MV-4-11 (cell line): ENCODE data around the gene ZNF318.
A peak's percentile ranks its signal among the peaks of the same experiment; 100 is the strongest.
"Not testable (repeated sequence)": the region's sequence is repeated elsewhere in the genome, so short reads cannot be mapped to it uniquely, and the experiment has no call there.

ENCODE experiments used
- DNase-seq: peaks from one replicate; lab custom pipeline; 2025; lab: John Stamatoyannopoulos, UW

The ZNF318 gene, protein sequence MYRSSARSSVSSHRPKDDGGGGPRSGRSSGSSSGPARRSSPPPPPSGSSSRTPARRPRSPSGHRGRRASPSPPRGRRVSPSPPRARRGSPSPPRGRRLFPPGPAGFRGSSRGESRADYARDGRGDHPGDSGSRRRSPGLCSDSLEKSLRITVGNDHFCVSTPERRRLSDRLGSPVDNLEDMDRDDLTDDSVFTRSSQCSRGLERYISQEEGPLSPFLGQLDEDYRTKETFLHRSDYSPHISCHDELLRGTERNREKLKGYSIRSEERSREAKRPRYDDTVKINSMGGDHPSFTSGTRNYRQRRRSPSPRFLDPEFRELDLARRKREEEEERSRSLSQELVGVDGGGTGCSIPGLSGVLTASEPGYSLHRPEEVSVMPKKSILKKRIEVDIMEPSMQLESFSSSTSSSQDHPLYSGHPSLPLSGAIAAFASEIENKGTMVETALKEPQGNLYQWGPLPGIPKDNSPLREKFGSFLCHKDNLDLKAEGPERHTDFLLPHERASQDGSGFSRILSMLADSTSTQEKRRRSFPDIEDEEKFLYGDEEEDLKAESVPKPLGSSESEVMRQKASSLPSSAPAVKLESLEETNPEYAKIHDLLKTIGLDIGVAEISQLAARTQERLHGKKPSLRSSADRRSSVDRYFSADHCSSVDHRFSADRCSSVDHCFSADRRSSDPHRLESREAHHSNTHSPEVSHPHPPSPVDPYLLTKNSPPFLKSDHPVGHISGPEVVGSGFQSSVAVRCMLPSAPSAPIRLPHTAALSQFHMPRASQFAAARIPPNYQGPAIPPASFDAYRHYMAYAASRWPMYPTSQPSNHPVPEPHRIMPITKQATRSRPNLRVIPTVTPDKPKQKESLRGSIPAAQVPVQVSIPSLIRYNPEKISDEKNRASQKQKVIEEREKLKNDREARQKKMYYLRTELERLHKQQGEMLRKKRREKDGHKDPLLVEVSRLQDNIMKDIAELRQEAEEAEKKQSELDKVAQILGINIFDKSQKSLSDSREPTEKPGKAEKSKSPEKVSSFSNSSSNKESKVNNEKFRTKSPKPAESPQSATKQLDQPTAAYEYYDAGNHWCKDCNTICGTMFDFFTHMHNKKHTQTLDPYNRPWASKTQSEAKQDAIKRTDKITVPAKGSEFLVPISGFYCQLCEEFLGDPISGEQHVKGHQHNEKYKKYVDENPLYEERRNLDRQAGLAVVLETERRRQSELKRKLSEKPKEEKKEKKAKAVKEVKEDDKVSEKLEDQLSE (N-terminal part only)

GRCh38 chr6:43369174-43370002, at the start of gene ZNF318:
ZNF318 (minus strand) TSS chr6:43369647; CDS start chr6:43369365, 282 bp downstream.
- DNase-seq, result peak; percentile 95

- no peak for DNase-seq
Measured at GRCh38 chr6:43416935-43417334, 47.5 kb upstream of the ZNF318 start.

GRCh38 chr6:43415275-43415674, 45.8 kb upstream of the ZNF318 start:
- not testable (repeated sequence) for DNase-seq

DNA sequence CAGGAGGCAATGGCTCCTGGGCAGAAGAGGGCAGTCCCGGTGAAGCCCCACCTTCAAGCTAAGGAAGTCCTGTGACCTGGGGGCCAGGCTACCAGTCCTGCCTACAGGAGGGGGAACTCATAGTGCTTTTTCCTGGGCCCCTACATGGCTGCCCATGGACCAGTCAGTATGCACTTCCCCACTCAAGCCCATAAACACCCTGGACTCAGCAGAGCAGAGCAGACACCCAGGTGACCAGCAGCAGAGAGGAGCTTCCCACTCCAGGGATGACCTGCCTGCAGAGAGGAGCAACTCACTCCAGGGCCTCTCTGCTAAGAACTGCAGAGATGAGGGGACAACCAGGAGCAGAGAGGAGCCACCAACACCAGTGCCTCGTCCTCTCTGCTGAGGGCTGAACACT, 43.6 kb upstream of the ZNF318 start:
- DNase-seq, result no peak

DNA sequence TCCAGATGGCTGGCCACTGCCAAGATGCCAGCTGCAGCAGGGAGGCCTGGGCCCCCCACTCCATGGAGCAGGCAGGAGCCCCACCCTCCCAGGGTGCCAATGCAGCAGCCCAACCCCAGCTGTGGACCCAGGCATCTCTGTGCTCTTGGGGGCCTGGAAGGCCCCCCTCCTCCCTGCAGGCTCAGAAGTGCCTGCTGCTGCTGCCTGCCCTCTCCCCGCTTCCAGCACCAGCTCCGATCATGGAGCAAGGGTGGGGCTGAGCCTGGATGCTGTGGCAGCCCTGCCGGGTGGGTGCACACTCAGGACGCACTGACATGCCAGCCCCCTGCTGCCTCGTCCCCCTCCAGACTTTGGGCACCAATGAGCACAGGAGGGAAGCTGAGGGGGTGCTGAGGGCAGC, 43.1 kb upstream of the ZNF318 start:
- DNase-seq, result no peak

GRCh38 chr6:43410776-43411175, 41.3 kb upstream of the ZNF318 start:
- DNase-seq, result not testable (repeated sequence)

GRCh38 chr6:43408259-43408658, 38.8 kb upstream of the ZNF318 start:
- no peak for DNase-seq

DNA sequence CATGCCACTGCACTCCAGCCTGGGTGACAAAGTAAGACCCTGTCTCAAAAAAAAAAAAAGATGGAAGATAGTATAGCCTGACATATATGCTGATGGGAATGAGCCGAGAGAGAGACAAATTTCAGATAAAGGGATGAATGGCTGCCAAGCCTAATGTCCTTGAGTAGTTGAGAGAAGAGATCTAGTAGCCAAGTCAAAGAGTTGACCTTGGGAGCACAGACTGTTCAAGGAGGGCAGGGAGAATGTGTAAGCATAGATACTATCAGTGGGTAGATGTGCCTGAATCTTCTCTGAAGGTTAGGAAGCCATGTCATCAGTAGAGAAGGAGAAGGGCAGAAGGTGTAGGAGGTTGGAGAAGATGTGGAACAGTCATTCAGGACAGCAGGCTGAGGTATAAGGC, 37.8 kb upstream of the ZNF318 start:
- DNase-seq, result no peak

DNA sequence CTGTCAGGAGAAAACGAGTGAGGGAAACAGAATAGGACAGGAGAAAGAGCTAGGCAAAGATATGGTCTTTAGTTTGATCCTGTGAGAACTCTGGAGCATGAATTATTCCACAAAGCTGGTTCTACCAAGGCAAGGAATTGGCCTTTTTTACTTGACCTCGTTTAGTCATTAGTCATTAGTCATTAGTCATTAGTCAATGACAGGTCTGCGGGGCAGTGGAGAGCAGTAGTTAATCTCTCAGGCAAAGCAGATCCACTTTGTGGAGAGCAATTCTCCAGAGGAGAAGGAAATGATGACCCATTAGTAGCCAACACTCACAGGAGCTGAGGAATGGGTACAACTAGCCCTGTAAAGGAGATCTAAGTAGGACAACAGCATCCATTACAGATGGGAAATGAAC, 35.9 kb upstream of the ZNF318 start:
- DNase-seq, result no peak

DNA sequence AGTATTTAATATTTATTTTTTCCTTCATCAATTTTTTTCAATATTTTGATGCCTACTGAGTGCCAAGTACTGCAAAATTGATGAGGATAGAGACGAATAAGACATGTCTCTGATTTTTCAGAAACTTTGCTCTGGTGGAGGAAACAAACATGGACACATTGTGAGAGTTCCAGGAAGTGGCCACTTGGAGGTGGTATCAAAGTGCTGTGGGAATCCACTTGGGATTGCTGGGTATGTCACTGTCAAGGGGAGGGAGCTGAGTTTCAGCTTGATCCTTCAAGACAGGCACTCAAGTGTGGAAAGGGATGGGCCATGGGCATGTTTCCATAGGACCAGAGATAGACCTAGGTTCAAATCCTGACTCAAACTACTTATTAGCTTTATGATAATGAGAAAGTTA, 33.4 kb upstream of the ZNF318 start:
- no peak for DNase-seq

- DNase-seq, result no peak
Measured at GRCh38 chr6:43401730-43402129, 32.3 kb upstream of the ZNF318 start.

GRCh38 chr6:43399932-43400487, 30.6 kb upstream of the ZNF318 start:
- no peak for DNase-seq

- no peak for DNase-seq
Measured at GRCh38 chr6:43396408-43397149, 27.1 kb upstream of the ZNF318 start.

DNA sequence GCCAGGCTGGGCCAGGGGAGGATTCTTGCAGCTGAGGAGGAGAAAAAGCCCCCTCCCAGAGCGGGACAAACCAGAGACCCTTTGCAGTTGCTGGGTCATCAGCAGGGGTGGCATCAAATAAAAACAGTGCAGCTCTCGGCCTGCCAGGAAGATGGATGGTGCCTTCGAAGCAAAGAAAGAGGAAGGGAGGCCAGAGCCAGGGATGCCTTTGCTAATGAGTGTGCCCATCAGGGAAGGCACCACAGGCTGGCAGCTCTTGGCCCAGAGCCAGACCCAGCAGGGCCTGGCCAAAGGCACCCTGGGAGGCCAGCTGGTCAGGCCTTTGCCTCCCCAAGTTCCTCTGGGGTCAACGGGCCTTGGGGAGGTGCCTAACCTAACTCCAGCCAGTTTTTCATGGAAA, 26.3 kb upstream of the ZNF318 start:
- DNase-seq, result no peak

DNA sequence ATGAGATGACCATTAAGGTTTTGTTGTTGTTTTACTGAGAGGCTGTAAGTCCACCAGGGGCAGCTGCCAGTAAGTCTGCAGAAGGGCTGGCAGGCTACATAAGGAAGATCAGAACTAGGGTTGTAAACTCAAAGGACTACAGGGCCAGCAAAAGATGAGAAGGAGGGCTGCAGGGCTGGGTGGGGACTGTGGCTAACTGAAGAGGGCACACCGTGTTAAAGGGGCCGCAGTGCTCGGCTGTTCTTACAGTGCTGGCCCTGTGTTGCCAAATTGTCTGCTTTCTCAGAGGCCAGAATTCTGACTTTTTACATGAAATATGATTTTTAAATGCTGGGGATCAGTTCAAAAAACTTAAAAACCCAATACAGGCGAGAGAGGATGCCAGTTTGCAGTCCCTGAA, 25.5 kb upstream of the ZNF318 start:
- DNase-seq, result no peak

DNA sequence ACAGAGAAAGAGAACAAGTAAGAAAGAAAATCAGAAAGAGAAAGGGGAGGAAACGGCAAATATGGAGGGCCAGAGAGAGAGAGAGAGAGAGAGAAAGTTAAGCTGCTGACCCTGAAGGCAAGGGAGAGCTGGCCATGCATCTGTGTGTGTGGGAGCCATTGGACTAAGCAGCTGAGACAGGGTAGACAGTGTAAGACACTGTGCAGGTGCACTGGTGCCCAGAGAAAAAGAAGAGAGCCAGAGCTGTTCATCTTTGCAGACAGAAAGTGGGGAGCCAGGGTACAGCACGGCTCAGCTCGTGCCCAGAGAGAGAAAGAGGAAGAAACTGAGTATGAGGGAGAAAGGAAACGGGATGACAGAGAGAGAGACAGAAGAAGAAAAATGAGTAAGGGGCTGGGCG, 24.2 kb upstream of the ZNF318 start:
- peak; percentile 29 for DNase-seq

GRCh38 chr6:43393133-43393532, 23.7 kb upstream of the ZNF318 start:
- not testable (repeated sequence) for DNase-seq

DNA sequence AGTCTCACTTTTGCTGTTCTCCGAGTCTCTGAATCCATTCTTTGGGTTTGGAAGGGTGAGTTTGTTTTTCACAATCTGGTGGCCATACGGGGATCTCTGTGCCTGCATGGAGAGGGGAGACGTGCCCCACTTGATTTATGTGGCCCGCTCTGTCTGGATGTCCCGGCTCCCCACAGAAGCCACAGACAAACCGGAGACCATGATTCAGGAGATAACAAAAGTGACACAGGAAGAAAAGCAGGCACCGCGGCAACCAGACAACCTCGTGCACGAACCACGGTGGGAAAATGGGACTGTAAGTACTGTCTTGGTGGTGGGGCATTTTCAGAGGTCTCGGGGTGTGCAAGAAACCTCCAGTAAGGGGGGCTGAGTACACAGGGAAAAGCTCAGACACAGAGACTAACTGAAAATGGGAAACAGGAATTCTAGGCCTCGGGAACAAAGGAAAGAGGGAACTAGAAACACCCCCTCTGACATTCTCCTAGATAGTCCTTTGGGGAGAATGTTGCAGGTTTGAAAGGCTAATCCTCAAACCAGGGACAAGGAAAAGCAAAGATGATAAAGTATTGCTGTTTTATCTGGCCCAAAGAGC, 22.1 kb upstream of the ZNF318 start:
- DNase-seq, result peak; percentile 47

DNA sequence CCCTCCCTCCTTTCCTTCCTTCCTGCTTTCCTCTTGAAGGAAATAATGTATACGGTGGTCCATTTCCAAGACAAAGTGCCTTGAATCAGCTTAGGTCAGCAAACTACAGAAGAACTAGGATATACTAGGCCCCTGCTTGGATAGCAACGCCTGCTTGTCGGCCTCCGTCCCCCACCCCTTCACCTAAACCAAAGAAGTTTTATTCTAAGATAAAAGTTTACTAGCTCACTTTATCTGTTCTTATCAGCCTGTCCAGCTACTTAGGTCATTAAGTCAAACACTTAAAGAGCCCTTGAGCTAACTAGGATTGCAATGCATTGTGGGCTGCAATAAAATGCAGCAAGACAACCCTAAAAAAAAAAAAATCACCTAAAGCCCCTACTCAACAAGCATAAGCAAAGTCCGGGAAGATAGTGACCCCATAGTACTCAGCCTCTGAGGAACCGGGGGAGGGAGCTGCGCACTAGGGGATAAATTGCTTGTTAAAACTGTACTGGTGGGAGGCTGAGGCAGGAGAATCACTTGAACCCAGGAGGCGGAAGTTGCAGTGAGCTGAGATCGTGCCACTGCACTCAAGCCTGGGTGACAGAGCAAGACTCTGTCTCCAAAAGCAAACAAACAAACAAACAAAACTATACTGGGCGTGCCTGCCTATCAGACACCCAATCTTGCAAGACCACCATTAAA, 21.4 kb upstream of the ZNF318 start:
- not testable (repeated sequence) for DNase-seq
